Muscle of leg (tissue), 11 donors: ENCODE data around the gene TRH. TPM values are rescaled to one million over a fixed set of nuclear protein-coding genes. Genes with fewer than 3 reads are reported as not detected.
"Not testable (repeated sequence)": the region's sequence is repeated elsewhere in the genome, so short reads cannot be mapped to it uniquely, and the experiment has no call there.

Source experiments
- DNase-seq: peaks from one replicate; pipeline ENCODE4 v3.0.0; 2013
- H3K27ac ChIP-seq: one replicate; pipeline ENCODE4 v1.5.1; 2013; ENCODE audit warnings: mild to moderate bottlenecking, low read length, control low read depth
- H3K27me3 ChIP-seq: one replicate; pipeline ENCODE4 v1.6.1; 2013; ENCODE audit warnings: low read length; ENCODE audit not compliant: control insufficient read depth, insufficient read depth
- H3K36me3 ChIP-seq: one replicate; pipeline ENCODE4 v1.6.1; 2013; ENCODE audit warnings: low read length; ENCODE audit not compliant: control insufficient read depth, insufficient read depth
- H3K4me1 ChIP-seq: one replicate; pipeline ENCODE4 v1.6.1; 2013; ENCODE audit warnings: low read length; ENCODE audit not compliant: control insufficient read depth, insufficient read depth
- H3K4me3 ChIP-seq: one replicate; pipeline ENCODE4 v1.5.1; 2013; ENCODE audit warnings: low read length, control low read depth
- H3K9me3 ChIP-seq: replicated peaks from 2 replicates; pipeline ENCODE4 v1.6.1; 2013; ENCODE audit warnings: low read depth, low read length; ENCODE audit not compliant: control insufficient read depth
- WGBS: methylation state at CpG from one replicate; pipeline ENCODE4 v1.1.5; 2013; ENCODE audit warnings: missing lambda C conversion rate; ENCODE audit not compliant: insufficient coverage; 5-methylcytosine and 5-hydroxymethylcytosine counted together
- polyA plus RNA-seq, 8 donors: library from polyadenylated mRNA; unstranded; fragments of 120-200 nt; gene quantifications; one replicate each; pipeline versions ENCODE4 v1.2.1 to v1.2.3, GENCODE V29; 2013; ENCODE audit warnings: inconsistent platforms in 1 of 8, low replicate concordance in 1 of 8; ENCODE audit not compliant: insufficient read length in 8 of 8, insufficient read depth in 1 of 8
- total RNA-seq: library from RNA; stranded (reverse); fragments of 120-200 nt; gene quantifications from one replicate; pipeline ENCODE4 v1.2.4, GENCODE V29; 2013

TRH gene
- total and polyA plus RNA-seq, 9 donors = 0.13 to 0.53 (median 0.28) TPM

DNA sequence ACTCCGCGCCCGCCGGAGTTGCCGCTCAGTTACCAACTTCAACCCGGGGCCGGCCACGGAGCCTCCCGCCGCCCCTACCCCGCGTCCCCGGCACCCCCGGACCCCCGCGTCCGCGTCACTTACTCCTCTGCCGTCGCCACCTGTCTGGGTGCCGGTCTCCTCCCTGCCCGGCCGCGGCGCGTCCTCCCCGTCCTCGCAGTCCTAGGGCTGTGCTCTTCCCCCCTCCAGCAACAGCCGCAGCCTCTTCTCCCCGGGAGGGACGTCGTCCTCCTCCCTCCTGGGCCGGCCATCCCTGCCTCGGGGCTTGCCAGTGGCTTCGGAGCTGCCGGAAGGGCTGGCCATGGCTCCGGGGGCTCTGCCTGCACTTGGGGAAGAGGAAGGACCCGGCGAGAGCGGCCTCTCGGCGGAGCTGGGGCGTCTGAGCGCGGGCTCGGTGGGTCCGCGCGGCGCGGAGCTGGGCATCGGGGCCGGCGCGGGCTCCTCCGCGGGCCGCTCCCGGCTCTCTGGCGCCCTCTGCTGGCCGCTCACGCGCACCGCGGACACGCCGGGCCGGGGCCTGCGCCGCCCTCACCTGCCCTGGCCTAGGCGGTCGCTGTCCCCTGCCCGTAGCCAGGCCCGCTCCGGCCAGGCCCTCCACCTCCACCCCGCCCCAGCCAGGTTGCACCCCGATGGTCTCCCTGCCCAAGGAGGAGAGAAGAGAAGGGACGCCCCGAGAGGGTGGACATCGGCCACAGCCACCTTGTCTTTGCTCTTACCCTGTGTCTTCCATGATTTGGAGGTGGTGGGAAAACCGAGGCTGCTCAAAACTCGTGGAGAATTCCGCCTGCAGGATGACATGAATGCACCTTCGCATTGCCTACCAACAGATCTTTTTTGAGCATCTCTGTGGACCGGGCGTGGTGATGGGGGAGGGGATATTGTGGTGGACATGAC, 28.4 kb downstream of the TRH start:
- H3K9me3 ChIP-seq, H3K36me3 ChIP-seq, H3K27ac ChIP-seq, H3K27me3 ChIP-seq, H3K4me1 ChIP-seq: not testable (repeated sequence)
- WGBS = 4% methylated on average over 64 of the region's 86 CpGs
- H3K4me3 ChIP-seq = peak overlapping the region; percentile 43
- peak; percentile 48 for DNase-seq

DNA sequence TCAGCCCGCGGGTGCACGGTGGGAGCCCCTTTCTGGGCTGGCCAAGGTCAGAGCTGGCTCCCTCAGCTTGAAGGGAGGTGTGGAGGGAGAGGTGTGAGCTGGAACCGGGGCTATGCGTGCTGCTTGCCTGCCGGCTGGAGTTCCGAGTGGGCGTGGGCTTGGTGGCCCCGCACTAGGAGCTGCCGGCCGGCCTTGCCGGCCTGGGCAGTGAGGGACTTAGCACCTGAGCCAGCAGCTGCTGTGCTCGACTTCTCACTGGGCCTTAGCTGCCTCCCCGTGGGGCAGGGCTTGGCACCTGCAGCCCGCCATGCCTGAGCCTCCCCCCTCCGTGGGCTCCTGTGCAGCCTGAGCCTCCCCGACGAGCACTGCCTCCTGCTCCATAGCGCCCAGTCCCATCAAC, 36.0 kb downstream of the TRH start:
- no peaks in the 10 kb centered on the region for H3K27me3 ChIP-seq
- H3K27ac ChIP-seq = no peak overlapping the region
- WGBS = 65% methylated on average over 16 of the region's 19 CpGs

DNA sequence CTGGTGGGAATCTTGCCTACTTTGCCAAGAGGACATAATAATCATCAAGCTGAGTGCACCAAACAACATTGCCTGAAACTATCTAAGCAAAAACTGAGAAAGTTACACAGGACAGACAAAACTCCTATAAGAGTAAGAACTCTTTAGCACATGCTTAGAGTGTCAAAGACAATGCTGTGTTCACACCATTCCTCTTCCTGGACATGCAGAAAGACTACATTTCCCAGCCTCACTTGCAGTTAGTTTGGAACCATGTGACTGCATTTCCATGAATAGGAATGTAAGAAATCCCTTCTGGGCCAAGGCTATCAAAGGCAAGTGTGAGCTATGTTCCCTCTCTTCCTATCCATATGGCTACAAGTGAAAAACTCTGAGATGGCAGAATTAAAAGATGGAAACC, 37.6 kb downstream of the TRH start:
- H3K36me3 ChIP-seq, H3K4me1 ChIP-seq, H3K27me3 ChIP-seq, H3K27ac ChIP-seq, H3K4me3 ChIP-seq, DNase-seq, H3K9me3 ChIP-seq: not testable (repeated sequence)

More for the DNA sequence above, 36.0 kb downstream of the TRH start:
- Histone ChIP-seq H3K36me3 (no peaks in the 10 kb centered on the region), H3K4me3 (no peak overlapping the region), H3K4me1 (no peaks in the 10 kb centered on the region), H3K9me3 (no peaks in the 10 kb centered on the region)
- no peak for DNase-seq

DNA sequence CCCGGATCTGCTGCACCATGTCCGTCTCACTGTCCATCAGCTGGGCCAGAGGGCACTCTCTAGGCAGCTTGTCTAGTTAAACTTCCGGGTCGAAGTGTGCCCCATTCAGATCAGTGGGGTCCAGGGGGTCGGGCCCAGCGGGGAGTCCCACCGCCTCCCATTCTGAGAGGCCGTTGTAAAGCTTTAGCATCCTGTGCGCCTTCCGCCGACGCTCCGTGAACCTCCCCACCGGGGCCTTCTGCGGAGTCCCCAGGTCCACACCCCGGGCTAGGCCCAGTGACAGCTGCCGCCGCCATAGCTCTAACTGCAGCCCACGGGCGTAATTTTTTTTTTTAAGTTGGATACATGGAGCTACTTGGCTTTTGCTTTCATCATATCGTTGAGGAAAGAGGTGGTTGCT, 38.7 kb downstream of the TRH start:
- H3K27ac ChIP-seq, H3K4me3 ChIP-seq, DNase-seq, H3K36me3 ChIP-seq, H3K27me3 ChIP-seq, H3K4me1 ChIP-seq, H3K9me3 ChIP-seq: not testable (repeated sequence)
- 95% methylated on average over 14 of the region's 21 CpGs for WGBS

DNA sequence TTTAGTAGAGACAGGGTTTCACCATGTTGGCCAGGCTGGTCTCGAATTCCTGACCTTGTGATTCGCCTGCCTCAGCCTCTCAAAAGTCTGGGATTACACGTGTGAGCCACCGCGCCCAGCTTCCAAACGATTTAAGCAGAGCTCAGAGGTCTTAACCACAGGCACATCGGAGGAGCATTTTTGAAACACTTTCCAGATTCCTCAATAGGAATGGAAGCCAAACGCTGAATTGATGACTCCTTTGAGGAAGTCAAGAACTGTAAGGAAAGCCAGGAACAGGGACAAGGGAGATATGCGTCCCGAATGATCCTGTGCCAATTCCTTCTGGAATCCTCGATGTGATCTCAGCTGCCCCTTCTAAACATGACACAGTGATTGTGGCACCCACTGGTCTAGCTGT, 40.0 kb downstream of the TRH start:
- 27% methylated on average over 3 of the region's 11 CpGs for WGBS
- Histone ChIP-seq H3K27ac (no peak overlapping the region), H3K9me3 (no peaks in the 10 kb centered on the region), H3K4me1 (no peaks in the 10 kb centered on the region), H3K4me3 (no peak overlapping the region), H3K27me3 (no peaks in the 10 kb centered on the region), H3K36me3 (no peaks in the 10 kb centered on the region)
- DNase-seq = peak; percentile 31

DNA sequence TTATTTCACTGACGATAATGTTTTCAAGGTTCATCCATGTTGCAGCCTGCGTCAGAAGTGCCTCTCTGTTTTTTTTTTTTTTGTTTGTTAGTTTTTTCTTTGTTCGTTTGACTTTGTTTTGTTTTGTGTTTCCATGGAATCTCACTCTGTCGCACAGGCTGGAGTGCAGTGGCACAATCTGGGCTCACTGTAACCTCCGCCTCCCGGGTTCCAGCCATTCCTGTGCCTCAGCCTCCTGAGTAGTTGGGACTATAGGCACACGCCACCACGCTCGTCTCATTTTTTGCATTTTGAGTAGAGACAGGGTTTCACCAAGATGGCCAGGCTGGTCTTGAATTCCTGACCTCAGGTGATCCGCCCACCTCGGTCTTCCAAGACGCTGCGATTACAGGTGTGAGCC, 43.1 kb downstream of the TRH start:
- DNase-seq, H3K4me1 ChIP-seq, H3K27me3 ChIP-seq, H3K36me3 ChIP-seq, H3K9me3 ChIP-seq, H3K4me3 ChIP-seq, H3K27ac ChIP-seq: not testable (repeated sequence)
- WGBS = 75% methylated on average over 6 of the region's 13 CpGs

DNA sequence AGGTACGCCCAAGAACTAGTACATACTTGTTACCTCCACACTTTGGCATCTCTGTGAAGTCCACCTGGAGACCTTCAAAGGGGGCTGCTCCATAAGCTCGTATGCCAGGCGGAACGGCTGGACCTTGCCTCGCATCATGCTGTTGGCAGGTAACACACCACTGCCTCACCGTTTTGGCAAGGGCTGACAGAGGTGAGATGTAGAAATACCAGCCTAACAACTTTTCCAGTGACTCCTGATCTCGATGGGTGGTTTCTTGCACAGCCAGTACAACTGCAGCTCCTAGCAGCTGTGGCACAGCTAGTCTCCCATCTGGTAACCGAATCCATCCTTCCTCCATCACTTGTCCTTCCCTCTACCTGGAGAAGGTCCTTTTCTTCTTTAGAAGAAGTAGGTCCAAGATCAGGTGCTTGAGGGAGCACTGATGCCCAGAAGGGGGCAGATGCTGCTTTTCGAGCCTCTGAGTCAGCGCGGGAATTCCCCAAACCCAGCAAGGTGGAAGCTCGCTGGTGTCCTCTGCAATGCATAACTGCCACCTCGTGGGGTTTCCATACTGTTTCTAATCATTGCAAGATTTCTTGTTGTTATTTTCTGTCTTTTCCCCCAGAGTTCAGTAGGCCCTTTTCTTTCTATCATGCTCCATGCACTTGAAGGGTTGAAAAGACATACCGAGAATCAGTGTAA, 51.8 kb downstream of the TRH start:
- H3K9me3 ChIP-seq, H3K4me3 ChIP-seq, H3K4me1 ChIP-seq, DNase-seq, H3K27me3 ChIP-seq, H3K27ac ChIP-seq, H3K36me3 ChIP-seq: not testable (repeated sequence)
- 20% methylated on average over 1 of the region's 14 CpGs for WGBS

DNA sequence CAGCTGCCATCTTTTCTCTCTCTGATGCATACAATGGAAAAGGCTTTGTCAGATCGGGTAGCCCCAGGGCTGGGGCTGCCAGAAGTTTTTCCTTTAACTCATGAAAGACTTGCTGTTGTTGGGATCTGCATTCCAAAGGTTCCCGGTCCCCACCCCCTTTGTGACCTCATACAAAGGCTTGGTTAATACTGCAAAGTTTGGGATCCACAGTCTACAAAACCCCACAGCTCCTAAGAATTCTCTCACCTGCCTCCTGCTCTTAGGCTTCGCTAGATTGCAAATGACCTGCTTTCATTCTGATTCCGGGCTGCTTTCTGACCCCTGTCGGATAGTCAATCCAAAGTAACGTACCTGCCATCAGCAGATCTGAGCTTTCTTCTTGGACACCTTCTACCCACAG, 52.9 kb downstream of the TRH start:
- not testable (repeated sequence) for H3K27me3 ChIP-seq, H3K9me3 ChIP-seq, H3K4me3 ChIP-seq, DNase-seq, H3K27ac ChIP-seq, H3K4me1 ChIP-seq, H3K36me3 ChIP-seq
- no CpG with 5 or more reads among the region's 6 CpGs for WGBS

Other genes starting within 250 kb of the TRH start
- 33.0 TPM for gene TMCC1, start 81.0 kb upstream of the TRH start, total RNA-seq
- gene TMCC1, start 81.0 kb upstream of the TRH start, polyA plus RNA-seq = 10 to 100 TPM; 26.8 to 37.8 (median 30.8) TPM
- gene ALG1L2, start 107.1 kb downstream of the TRH start, total RNA-seq = 0.40 TPM
- gene ALG1L2, start 107.1 kb downstream of the TRH start, polyA plus RNA-seq = 1 to 10 TPM in 6 of 8 donors, under 1 TPM in 2; 0.67 to 2.6 (median 1.3) TPM